HG03139 (cell line): ENCODE measurements around the gene PARD6B.
"Not testable (repeated sequence)": the region's sequence is repeated elsewhere in the genome, so short reads cannot be mapped to it uniquely, and the experiment has no call there.

Source experiments
- ATAC-seq: cut with Tn5 transposase; IDR thresholded peaks from one replicate; pipeline ENCODE4 v1.9.1; 2021; ENCODE audit not compliant: unreplicated experiment

Gene PARD6B

DNA sequence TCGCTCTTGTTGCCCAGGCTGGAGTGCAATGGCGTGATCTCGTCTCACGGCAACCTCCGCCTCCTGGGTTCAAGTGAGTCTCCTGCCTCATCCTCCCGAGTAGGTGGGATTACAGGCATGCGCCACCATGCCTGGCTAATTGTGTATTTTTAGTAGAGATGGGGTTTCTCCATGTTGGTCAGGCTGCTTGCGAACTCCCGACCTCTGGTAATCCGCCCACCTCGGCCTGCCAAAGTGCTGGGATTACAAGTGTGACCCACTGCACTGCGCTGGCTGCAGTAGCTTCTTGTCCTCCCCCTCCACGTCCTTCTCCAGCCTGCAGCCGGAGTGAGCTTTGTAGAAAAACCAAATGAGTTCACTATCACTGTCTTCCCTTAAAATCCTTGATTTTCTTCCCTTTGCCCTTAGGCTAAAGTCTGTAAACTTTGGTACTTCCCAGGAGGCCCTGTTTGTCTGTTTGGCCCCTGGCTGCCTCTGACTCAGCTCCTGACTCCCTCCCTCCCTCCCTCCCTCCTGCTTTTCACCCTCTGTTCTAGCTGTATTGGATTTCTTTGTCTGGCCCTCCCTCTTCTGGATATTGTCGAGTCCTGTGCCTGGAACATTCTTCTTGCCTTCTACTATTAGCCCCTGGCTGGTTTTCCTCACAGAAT, 12.9 kb downstream of the PARD6B start:
- no peak for ATAC-seq

- no peak for ATAC-seq
Observed at GRCh38 chr20:50745634-50746137, 14.3 kb downstream of the PARD6B start.

GRCh38 chr20:50746138-50746940, 15.0 kb downstream of the PARD6B start:
- no peak for ATAC-seq

- ATAC-seq: no peak
Observed at GRCh38 chr20:50747275-50747674, 15.9 kb downstream of the PARD6B start.

- ATAC-seq: no peak
Observed at GRCh38 chr20:50750145-50750671, 18.8 kb downstream of the PARD6B start.

GRCh38 chr20:50753152-50753551, 21.8 kb downstream of the PARD6B start:
- ATAC-seq: no peak

- no peak for ATAC-seq
Observed at GRCh38 chr20:50754420-50754819, 23.0 kb downstream of the PARD6B start.

GRCh38 chr20:50756447-50756846, 25.1 kb downstream of the PARD6B start:
- ATAC-seq: no peak

- ATAC-seq: no peak
Observed at GRCh38 chr20:50758469-50758868, 27.1 kb downstream of the PARD6B start.

DNA sequence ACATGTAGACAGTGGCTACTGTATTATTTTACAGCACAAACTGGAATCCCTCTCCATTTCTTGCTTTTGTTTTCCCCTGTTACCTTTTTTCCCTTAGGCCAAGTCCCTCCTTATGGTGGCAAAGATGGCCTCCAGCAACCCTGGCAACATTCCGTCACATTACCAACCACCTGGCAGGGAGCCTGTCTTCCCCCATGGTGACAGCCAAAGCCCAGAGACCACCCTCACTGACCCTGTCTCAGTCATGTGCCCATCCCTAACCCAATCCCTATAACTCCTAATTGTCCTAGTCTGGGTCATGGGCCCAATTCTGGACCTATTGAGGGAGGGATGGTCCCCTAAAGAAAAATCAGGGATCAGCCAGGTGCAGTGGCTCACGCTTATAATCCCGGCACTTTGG, 27.6 kb downstream of the PARD6B start:
- no peak for ATAC-seq

DNA sequence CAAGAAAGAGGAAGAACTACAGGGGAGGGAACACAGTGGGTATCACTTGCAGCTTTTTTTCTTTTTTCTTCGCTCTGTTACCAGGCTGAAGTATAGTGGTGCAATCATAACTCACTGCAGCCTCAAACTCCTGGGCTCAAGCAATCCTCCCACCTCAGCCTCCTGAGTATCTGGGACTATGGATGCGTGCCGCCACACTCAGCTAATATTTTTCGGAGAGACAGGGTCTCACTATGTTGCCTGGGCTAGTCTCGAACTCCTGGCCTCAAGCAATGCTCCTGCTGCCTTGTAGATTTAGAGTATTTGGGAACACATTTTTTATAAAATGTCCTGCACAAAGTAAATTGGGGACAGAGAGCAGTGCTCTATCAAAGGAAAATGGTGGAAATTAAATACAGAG, 28.3 kb downstream of the PARD6B start:
- no peak for ATAC-seq

GRCh38 chr20:50762045-50762422, 30.7 kb downstream of the PARD6B start:
- no peak for ATAC-seq

DNA sequence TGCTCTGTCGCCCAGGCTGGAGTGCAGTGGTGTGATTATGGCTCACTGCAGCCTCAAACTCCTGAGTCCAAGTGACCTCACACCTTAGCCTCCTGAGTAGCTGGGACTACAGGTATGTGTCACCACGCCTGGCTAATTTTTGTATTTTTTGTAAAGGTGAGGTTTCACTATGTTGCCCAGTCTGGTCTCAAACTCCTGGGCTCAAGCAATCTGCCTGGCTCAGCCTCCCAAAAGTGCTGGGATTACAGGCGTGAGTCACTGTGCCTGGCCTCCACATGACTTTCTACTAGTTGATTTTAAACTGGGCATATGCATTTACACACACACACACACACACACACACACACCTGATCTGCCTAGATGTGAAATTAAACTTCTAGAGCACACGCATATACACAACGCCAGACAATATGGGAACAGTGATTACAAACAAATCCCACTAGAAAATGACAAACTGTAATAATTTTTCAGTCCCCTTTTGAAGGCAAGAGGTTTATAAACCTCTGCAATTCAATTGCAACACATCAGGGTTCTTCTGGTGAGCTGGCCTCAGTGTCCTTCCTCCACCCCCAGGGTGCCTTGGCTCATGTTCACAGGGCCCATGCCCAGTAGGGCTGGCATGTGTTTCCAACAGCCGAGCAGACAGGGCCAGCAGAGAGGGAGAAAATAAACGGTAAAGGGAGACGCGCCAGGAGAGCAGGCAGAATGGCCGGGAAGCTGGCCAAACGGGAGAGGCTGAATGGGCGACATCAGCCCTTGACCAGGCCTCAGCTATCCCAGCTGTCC, 31.2 kb downstream of the PARD6B start:
- no peak for ATAC-seq

DNA sequence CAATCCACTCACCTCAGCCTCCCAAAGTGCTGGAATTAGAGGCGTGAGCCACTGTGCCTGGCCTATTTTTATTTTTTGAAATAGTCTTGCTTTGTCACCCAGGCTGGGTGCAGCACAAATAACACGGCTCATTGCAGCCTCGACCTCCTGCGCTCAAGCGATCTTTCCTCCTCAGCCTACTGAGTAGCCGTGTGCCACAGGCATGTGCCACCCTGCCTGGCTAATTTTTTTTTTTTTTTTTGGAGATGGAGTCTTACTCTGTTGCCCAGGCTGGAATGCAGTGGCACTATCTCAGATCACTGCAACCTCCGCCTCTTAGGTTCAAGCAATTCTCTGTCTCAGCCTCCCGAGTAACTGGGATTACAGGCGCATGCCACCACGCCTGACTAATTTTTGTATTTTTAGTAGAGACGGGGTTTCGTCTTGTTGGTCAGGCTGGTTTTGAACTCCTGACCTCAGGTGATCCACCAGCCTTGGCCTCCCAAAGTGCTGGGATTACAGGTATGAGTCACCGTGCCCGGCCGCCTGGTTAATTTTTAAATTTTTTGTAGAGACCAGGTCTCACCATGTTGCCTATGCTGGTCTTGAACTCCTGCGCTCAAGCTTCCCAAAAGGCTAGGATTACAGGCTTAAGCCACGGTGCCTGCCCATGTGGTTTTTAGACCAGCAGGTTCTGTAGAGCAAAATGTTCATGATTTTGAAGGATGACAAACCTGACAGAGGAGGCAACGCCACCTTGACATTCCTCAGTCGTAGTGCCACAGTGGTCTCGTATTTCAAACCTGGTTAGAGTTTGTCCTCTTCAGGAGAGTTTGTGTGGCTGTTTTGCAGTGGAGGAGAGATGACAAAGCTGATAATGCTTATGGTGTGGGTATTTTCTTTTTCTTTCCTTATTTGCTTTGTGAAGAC, 32.4 kb downstream of the PARD6B start:
- ATAC-seq: not testable (repeated sequence)

GRCh38 chr20:50765251-50765650, 33.9 kb downstream of the PARD6B start:
- ATAC-seq: not testable (repeated sequence)

- ATAC-seq: no peak
Observed at GRCh38 chr20:50765674-50766073, 34.3 kb downstream of the PARD6B start.

GRCh38 chr20:50766955-50767809, 35.8 kb downstream of the PARD6B start:
- not testable (repeated sequence) for ATAC-seq

- ATAC-seq: not testable (repeated sequence)
Observed at GRCh38 chr20:50768991-50769390, 37.6 kb downstream of the PARD6B start.

DNA sequence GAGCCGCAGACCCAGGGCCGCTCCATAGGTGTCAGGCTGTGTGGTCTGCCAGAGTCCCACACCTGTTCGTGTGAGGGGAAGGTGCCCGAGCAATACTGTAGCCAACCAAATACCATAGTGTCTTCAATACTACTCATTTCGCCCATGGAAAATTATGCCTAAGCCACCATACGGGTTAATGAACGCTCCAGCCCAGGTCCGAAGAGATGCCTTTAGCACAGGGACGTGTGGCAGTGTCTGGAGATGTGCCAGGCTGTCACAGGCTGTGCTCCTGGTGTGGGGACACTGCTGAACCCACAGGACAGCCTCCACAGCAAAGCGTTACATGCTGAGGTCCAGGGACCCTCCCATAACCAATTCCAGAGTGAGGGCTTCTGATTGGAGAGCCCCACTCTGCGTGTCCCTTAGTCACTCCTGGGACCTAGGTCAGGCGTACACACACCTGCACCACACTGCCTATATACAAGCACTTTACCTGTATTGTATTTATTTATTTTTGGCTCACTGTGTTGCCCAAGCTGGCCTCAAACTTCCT, 38.2 kb downstream of the PARD6B start:
- ATAC-seq: not testable (repeated sequence)
